ENCODE results near the gene DKK3.

- TF ChIP-seq POLR2AphosphoS5 (IDR thresholded peaks at IDR 0.05; ENCODE audit: borderline replicate concordance, low read depth, low read length) (no peak), EZH2 (IDR thresholded peaks at IDR 0.05) (no peak)
Measured at GRCh38 chr11:11988099-11988651, 20.3 kb downstream of the DKK3 start.

Data from SK-N-MC (cell line).